A549 (cell line): ENCODE data around the gene SIAH3.

Experiments used
- BHLHE40 ChIP-seq: IDR thresholded peaks from 2 replicates; pipeline ENCODE4 v1.6.1; 2012; ENCODE audit warnings: low read depth, low read length, inconsistent platforms
- CTCF ChIP-seq: fragments of >200 bp; sonication (Bioruptor Twin); formaldehyde crosslinking; IDR thresholded peaks from 3 replicates; pipeline ENCODE4 v1.5.1; 2016
- HDAC2 ChIP-seq: fragments of 200-600 bp; sonication (generic); IDR thresholded peaks from 2 replicates; pipeline ENCODE4 v1.6.1; 2016
- KDM5A ChIP-seq: fragments of 200-600 bp; sonication (generic); IDR thresholded peaks from 2 replicates; pipeline ENCODE4 v1.6.1; 2016; ENCODE audit warnings: antibody characterized with exemption, mild to moderate bottlenecking
- RFX5 ChIP-seq: fragments of 450-650 bp; IDR thresholded peaks from 2 replicates; pipeline ENCODE4 v1.7.1; 2014; ENCODE audit warnings: antibody characterized with exemption, mild to moderate bottlenecking, moderate library complexity
- SMC3 ChIP-seq: fragments of >200 bp; sonication (Bioruptor Twin); formaldehyde crosslinking; IDR thresholded peaks from 3 replicates; pipeline ENCODE4 v1.6.1; 2018; ENCODE audit warnings: inconsistent platforms
- TF ChIP-seq, protein P1 (sequence below): fragments of >200 bp; sonication (Bioruptor Twin); formaldehyde crosslinking; IDR thresholded peaks from 3 replicates; pipeline ENCODE4 v1.6.1; 2016

DNA sequence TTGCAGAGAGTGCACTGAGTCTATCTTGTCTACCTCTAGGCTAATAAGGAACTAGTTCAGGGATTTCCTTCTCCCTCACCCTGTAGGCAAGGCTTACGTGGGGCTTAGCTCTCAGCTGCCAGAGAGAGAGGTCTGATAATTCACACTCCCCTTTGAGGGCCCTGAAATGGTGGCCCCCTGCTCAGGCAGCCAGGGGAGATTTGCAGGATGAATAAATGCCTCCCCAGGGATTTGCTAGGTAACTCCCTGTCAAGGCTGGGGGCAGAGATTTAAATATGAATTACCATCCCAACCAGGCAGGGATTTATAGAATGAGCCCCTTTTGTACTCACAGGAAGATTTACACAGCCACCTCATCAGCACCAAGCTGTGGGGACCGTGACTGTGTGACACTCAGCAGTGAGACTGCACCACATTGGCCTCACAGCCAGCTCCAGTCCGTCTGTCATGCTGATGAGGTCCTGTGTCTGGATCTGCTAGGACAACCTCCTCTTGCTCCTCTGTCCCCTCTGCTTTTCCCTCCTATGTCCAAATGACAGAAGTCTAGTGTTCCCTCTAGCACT lies 76.1 kb downstream of the SIAH3 start:
- no peak for TF ChIP-seq CTCF
- TF ChIP-seq SMC3: no peak
- no peak for TF ChIP-seq HDAC2
- TF ChIP-seq BHLHE40: no peak
- TF ChIP-seq, protein P1, sequence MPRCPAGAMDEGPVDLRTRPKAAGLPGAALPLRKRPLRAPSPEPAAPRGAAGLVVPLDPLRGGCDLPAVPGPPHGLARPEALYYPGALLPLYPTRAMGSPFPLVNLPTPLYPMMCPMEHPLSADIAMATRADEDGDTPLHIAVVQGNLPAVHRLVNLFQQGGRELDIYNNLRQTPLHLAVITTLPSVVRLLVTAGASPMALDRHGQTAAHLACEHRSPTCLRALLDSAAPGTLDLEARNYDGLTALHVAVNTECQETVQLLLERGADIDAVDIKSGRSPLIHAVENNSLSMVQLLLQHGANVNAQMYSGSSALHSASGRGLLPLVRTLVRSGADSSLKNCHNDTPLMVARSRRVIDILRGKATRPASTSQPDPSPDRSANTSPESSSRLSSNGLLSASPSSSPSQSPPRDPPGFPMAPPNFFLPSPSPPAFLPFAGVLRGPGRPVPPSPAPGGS: no peak
- TF ChIP-seq RFX5: no peak
- no peak for TF ChIP-seq KDM5A
